Ureter (tissue), 1 donor: ENCODE data around the gene PLEKHA7. TPM values are rescaled to one million over a fixed set of nuclear protein-coding genes. Genes with fewer than 3 reads are reported as not detected.

Source experiments
- DNase-seq: peaks from one replicate; pipeline ENCODE4 v3.0.0-alpha.2; 2020; ENCODE audit warnings: low spot score
- total RNA-seq: library from RNA; stranded (reverse); gene quantifications from one replicate; pipeline ENCODE4 v1.2.4, GENCODE V29; 2023
- donor health status: DM: yes; HTN: yes; CAD: no.

Gene PLEKHA7
- total RNA-seq, 1 donor from 2014 or later = 94.4 TPM

GRCh38 chr11:16811136-16812020, 202.8 kb downstream of the PLEKHA7 start:
- no peak for DNase-seq

- DNase-seq = peak; percentile 83
Measured at GRCh38 chr11:16809886-16810668, 204.1 kb downstream of the PLEKHA7 start.

GRCh38 chr11:16807306-16807705, 206.9 kb downstream of the PLEKHA7 start:
- no peak for DNase-seq

GRCh38 chr11:16806791-16807190, 207.4 kb downstream of the PLEKHA7 start:
- no peak for DNase-seq

- DNase-seq = no peak
Measured at GRCh38 chr11:16805938-16806337, 208.3 kb downstream of the PLEKHA7 start.

- DNase-seq = no peak
Measured at GRCh38 chr11:16804104-16804947, 209.9 kb downstream of the PLEKHA7 start.

- DNase-seq = no peak
Measured at GRCh38 chr11:16801288-16801980, 212.8 kb downstream of the PLEKHA7 start.

GRCh38 chr11:16800382-16800781, 213.8 kb downstream of the PLEKHA7 start:
- no peak for DNase-seq

GRCh38 chr11:16799890-16800289, 214.3 kb downstream of the PLEKHA7 start:
- DNase-seq = no peak

- no peak for DNase-seq
Measured at GRCh38 chr11:16799221-16799620, 215.0 kb downstream of the PLEKHA7 start.

GRCh38 chr11:16797776-16798175, 216.4 kb downstream of the PLEKHA7 start:
- no peak for DNase-seq

GRCh38 chr11:16796311-16796710, 217.9 kb downstream of the PLEKHA7 start:
- no peak for DNase-seq

- DNase-seq = no peak
Measured at GRCh38 chr11:16795146-16795545, 219.1 kb downstream of the PLEKHA7 start.

- DNase-seq = no peak
Measured at GRCh38 chr11:16794047-16794818, 220.0 kb downstream of the PLEKHA7 start.

GRCh38 chr11:16793511-16793910, 220.7 kb downstream of the PLEKHA7 start:
- DNase-seq = no peak

GRCh38 chr11:16793009-16793408, 221.2 kb downstream of the PLEKHA7 start:
- no peak for DNase-seq

- no peak for DNase-seq
Measured at GRCh38 chr11:16792426-16792825, 221.8 kb downstream of the PLEKHA7 start.

GRCh38 chr11:16791191-16791961, 222.8 kb downstream of the PLEKHA7 start:
- DNase-seq = no peak

GRCh38 chr11:16790486-16791190, 223.6 kb downstream of the PLEKHA7 start:
- DNase-seq = no peak
